Mesendoderm (in vitro differentiated cells): ENCODE data around the gene SH3GLB2.

Experiments
- DNase-seq: peaks from one replicate; pipeline ENCODE4 v3.0.0; 2013
- H2AK5ac ChIP-seq: 2 replicates; pipeline ENCODE4 v1.6.1; 2013; ENCODE audit warnings: low read length, inconsistent platforms
- H2BK120ac ChIP-seq: 2 replicates; pipeline ENCODE4 v1.6.1; 2013; ENCODE audit warnings: low read depth, mild to moderate bottlenecking, low read length, moderate library complexity, mixed read lengths
- H2BK15ac ChIP-seq: replicated peaks from 2 replicates; pipeline ENCODE4 v1.6.1; 2013; ENCODE audit warnings: low read depth, mild to moderate bottlenecking, moderate library complexity
- H2BK5ac ChIP-seq: 2 replicates; pipeline ENCODE4 v1.6.1; 2013; ENCODE audit warnings: low read length, inconsistent platforms
- H3K18ac ChIP-seq: 2 replicates; pipeline ENCODE4 v1.6.1; 2013; ENCODE audit warnings: mild to moderate bottlenecking, low read length, mixed read lengths
- H3K23ac ChIP-seq: one replicate; pipeline ENCODE4 v1.6.1; 2013; ENCODE audit warnings: low read length
- H3K27ac ChIP-seq: 2 replicates; pipeline ENCODE4 v1.5.1; 2013; ENCODE audit warnings: low read depth, mild to moderate bottlenecking, inconsistent platforms, low read length, moderate library complexity
- H3K27me3 ChIP-seq: 2 replicates; pipeline ENCODE4 v1.6.1; 2013; ENCODE audit warnings: low read length, control low read depth, mild to moderate bottlenecking, inconsistent platforms; ENCODE audit not compliant: insufficient read depth, poor library complexity
- H3K36me3 ChIP-seq: 2 replicates; pipeline ENCODE4 v1.6.1; 2013; ENCODE audit warnings: low read length, inconsistent platforms; ENCODE audit not compliant: control insufficient read depth, insufficient read depth
- H3K4ac ChIP-seq: one replicate; pipeline ENCODE4 v1.6.1; 2013; ENCODE audit warnings: low read depth, mild to moderate bottlenecking, low read length, moderate library complexity
- H3K4me1 ChIP-seq: 2 replicates; pipeline ENCODE4 v1.6.1; 2013; ENCODE audit warnings: low read depth, low read length, inconsistent platforms; ENCODE audit not compliant: control insufficient read depth
- H3K4me2 ChIP-seq: 2 replicates; pipeline ENCODE4 v1.6.1; 2013; ENCODE audit warnings: low read length
- H3K4me3 ChIP-seq: 2 replicates; pipeline ENCODE4 v1.5.1; 2013; ENCODE audit warnings: mild to moderate bottlenecking, low read length
- H3K56ac ChIP-seq: one replicate; pipeline ENCODE4 v1.6.1; 2013; ENCODE audit warnings: low read length
- H3K79me1 ChIP-seq: 2 replicates; pipeline ENCODE4 v1.6.1; 2013; ENCODE audit warnings: low read length, inconsistent platforms
- H3K79me2 ChIP-seq: 2 replicates; pipeline ENCODE4 v1.6.1; 2013; ENCODE audit warnings: mild to moderate bottlenecking, low read length; ENCODE audit not compliant: control insufficient read depth, insufficient read depth
- H3K9ac ChIP-seq: 2 replicates; pipeline ENCODE4 v1.6.1; 2013; ENCODE audit warnings: low read length, inconsistent platforms
- H4K5ac ChIP-seq: one replicate; pipeline ENCODE4 v1.6.1; 2013; ENCODE audit warnings: low read length
- H4K8ac ChIP-seq: one replicate; pipeline ENCODE4 v1.6.1; 2013; ENCODE audit warnings: low read depth, mild to moderate bottlenecking, control low read depth, low read length, moderate library complexity
- WGBS: extraction: QIAGEN DNeasy Blood & Tissue Kit; methylation state at CpG from one replicate; pipeline ENCODE4 v1.1.7; 2013; ENCODE audit warnings: low lambda C conversion rate, missing lambda C conversion rate; ENCODE audit not compliant: insufficient coverage; ENCODE audit errors: extremely low coverage; 5-methylcytosine and 5-hydroxymethylcytosine counted together

The SH3GLB2 gene

GRCh38 chr9:129059796-129060785, 32.0 kb upstream of the SH3GLB2 start:
- no peak overlapping the region for H2BK15ac ChIP-seq
- no peaks in the 10 kb centered on the region for H3K4me1 ChIP-seq
- H3K79me2 ChIP-seq, result no peaks in the 10 kb centered on the region
- H3K27ac ChIP-seq, result no peak overlapping the region
- no peak overlapping the region for H3K9ac ChIP-seq
- H4K5ac ChIP-seq, result no peak overlapping the region
- no peak overlapping the region for H2BK5ac ChIP-seq
- no peak overlapping the region for H2BK120ac ChIP-seq
- H3K4ac ChIP-seq, result no peak overlapping the region
- WGBS, result no CpG with 5 or more reads among the region's 37 CpGs
- H4K8ac ChIP-seq, result no peak overlapping the region
- H3K56ac ChIP-seq, result no peak overlapping the region
- no peaks in the 10 kb centered on the region for H3K79me1 ChIP-seq
- no peaks in the 10 kb centered on the region for H3K36me3 ChIP-seq
- H3K23ac ChIP-seq, result no peak overlapping the region
- no peak overlapping the region for H2AK5ac ChIP-seq
- no peak overlapping the region for H3K4me3 ChIP-seq
- H3K18ac ChIP-seq, result no peak overlapping the region
- no peaks in the 10 kb centered on the region for H3K27me3 ChIP-seq
- H3K4me2 ChIP-seq, result no peak overlapping the region
- DNase-seq, result no peak

- H3K23ac ChIP-seq, result no peak overlapping the region
- no peaks in the 10 kb centered on the region for H3K79me2 ChIP-seq
- H4K5ac ChIP-seq, result no peak overlapping the region
- H3K56ac ChIP-seq, result no peak overlapping the region
- H2AK5ac ChIP-seq, result no peak overlapping the region
- H3K4me2 ChIP-seq, result no peak overlapping the region
- no peak overlapping the region for H3K18ac ChIP-seq
- no peak overlapping the region for H3K4ac ChIP-seq
- H2BK120ac ChIP-seq, result no peak overlapping the region
- H3K27ac ChIP-seq, result no peak overlapping the region
- no peaks in the 10 kb centered on the region for H3K4me1 ChIP-seq
- DNase-seq, result no peak
- no peaks in the 10 kb centered on the region for H3K36me3 ChIP-seq
- no peak overlapping the region for H3K4me3 ChIP-seq
- no peak overlapping the region for H2BK5ac ChIP-seq
- no peaks in the 10 kb centered on the region for H3K79me1 ChIP-seq
- H2BK15ac ChIP-seq, result no peak overlapping the region
- no peaks in the 10 kb centered on the region for H3K27me3 ChIP-seq
- WGBS, result no CpG with 5 or more reads among the region's 21 CpGs
- H3K9ac ChIP-seq, result no peak overlapping the region
- H4K8ac ChIP-seq, result no peak overlapping the region
These were observed 31.0 kb upstream of the SH3GLB2 start for GRCh38 chr9:129058965-129059795.

- no peak overlapping the region for H3K4me3 ChIP-seq
- H3K36me3 ChIP-seq, result no peaks in the 10 kb centered on the region
- no peak overlapping the region for H4K5ac ChIP-seq
- no peak overlapping the region for H3K18ac ChIP-seq
- WGBS, result no CpG with 5 or more reads among the region's 5 CpGs
- H3K4ac ChIP-seq, result no peak overlapping the region
- no peaks in the 10 kb centered on the region for H3K4me1 ChIP-seq
- no peak overlapping the region for H3K27ac ChIP-seq
- H2AK5ac ChIP-seq, result no peak overlapping the region
- H3K56ac ChIP-seq, result no peak overlapping the region
- no peaks in the 10 kb centered on the region for H3K27me3 ChIP-seq
- H4K8ac ChIP-seq, result no peak overlapping the region
- no peak overlapping the region for H3K23ac ChIP-seq
- no peak for DNase-seq
- no peak overlapping the region for H3K4me2 ChIP-seq
- H2BK15ac ChIP-seq, result no peak overlapping the region
- H3K79me2 ChIP-seq, result no peaks in the 10 kb centered on the region
- H3K9ac ChIP-seq, result no peak overlapping the region
- H2BK5ac ChIP-seq, result no peak overlapping the region
- H2BK120ac ChIP-seq, result no peak overlapping the region
- H3K79me1 ChIP-seq, result no peaks in the 10 kb centered on the region
These were observed 26.2 kb upstream of the SH3GLB2 start for GRCh38 chr9:129054163-129054851.

GRCh38 chr9:129053020-129053419, 24.9 kb upstream of the SH3GLB2 start:
- WGBS, result no CpG with 5 or more reads among the region's 6 CpGs
- no peak overlapping the region for H3K4ac ChIP-seq

GRCh38 chr9:129052592-129052991, 24.5 kb upstream of the SH3GLB2 start:
- Histone ChIP-seq H3K4me1 (no peaks in the 10 kb centered on the region), H3K18ac (no peak overlapping the region), H3K79me1 (no peaks in the 10 kb centered on the region), H4K8ac (no peak overlapping the region), H3K4me2 (no peak overlapping the region), H3K56ac (no peak overlapping the region), H3K36me3 (peaks cover 1% of the 10 kb centered on the region), H3K79me2 (no peaks in the 10 kb centered on the region), H4K5ac (no peak overlapping the region), H2AK5ac (no peak overlapping the region), H3K23ac (no peak overlapping the region), H3K27me3 (no peaks in the 10 kb centered on the region), H2BK15ac (no peak overlapping the region), H3K27ac (no peak overlapping the region), H2BK120ac (no peak overlapping the region), H3K9ac (no peak overlapping the region), H3K4ac (no peak overlapping the region), H3K4me3 (no peak overlapping the region), H2BK5ac (no peak overlapping the region)
- no peak for DNase-seq
- WGBS, result no CpG with 5 or more reads among the region's 8 CpGs

More at GRCh38 chr9:129053020-129053419, 24.9 kb upstream of the SH3GLB2 start:
- no peak overlapping the region for H4K5ac ChIP-seq
- no peak overlapping the region for H3K9ac ChIP-seq
- no peak overlapping the region for H3K4me3 ChIP-seq
- peaks cover 1% of the 10 kb centered on the region for H3K36me3 ChIP-seq
- no peak overlapping the region for H2BK5ac ChIP-seq
- no peaks in the 10 kb centered on the region for H3K4me1 ChIP-seq
- no peak overlapping the region for H3K56ac ChIP-seq
- H3K27me3 ChIP-seq, result no peaks in the 10 kb centered on the region
- H2BK15ac ChIP-seq, result no peak overlapping the region
- H3K79me2 ChIP-seq, result no peaks in the 10 kb centered on the region
- no peak overlapping the region for H3K4me2 ChIP-seq
- H3K27ac ChIP-seq, result no peak overlapping the region
- no peak overlapping the region for H3K18ac ChIP-seq
- no peak overlapping the region for H3K23ac ChIP-seq
- H2AK5ac ChIP-seq, result no peak overlapping the region
- H3K79me1 ChIP-seq, result no peaks in the 10 kb centered on the region
- DNase-seq, result no peak
- no peak overlapping the region for H4K8ac ChIP-seq
- H2BK120ac ChIP-seq, result no peak overlapping the region
